GM18511 (cell line): Measurements from ENCODE around the gene RDH13.

Source experiments
- ATAC-seq: cut with Tn5 transposase; IDR thresholded peaks from one replicate; pipeline ENCODE4 v1.9.1; 2021; ENCODE audit warnings: mild to moderate bottlenecking, moderate library complexity; ENCODE audit not compliant: unreplicated experiment

RDH13 gene

GRCh38 chr19:55092423-55093318 lies 29.7 kb upstream of the RDH13 start:
- no peak for ATAC-seq

- ATAC-seq: no peak
Observed at GRCh38 chr19:55091955-55092354, 29.0 kb upstream of the RDH13 start.

- ATAC-seq: no peak
Observed at GRCh38 chr19:55091126-55091910, 28.4 kb upstream of the RDH13 start.

GRCh38 chr19:55090564-55090963 lies 27.6 kb upstream of the RDH13 start:
- no peak for ATAC-seq

- no peak for ATAC-seq
Observed at GRCh38 chr19:55089342-55089944, 26.5 kb upstream of the RDH13 start.

- no peak for ATAC-seq
Observed at GRCh38 chr19:55088543-55089341, 25.8 kb upstream of the RDH13 start.

GRCh38 chr19:55088021-55088451 lies 25.1 kb upstream of the RDH13 start:
- ATAC-seq: no peak

- no peak for ATAC-seq
Observed at GRCh38 chr19:55087542-55087901, 24.6 kb upstream of the RDH13 start.

GRCh38 chr19:55086730-55087541 lies 24.0 kb upstream of the RDH13 start:
- no peak for ATAC-seq

- no peak for ATAC-seq
Observed at GRCh38 chr19:55085923-55086715, 23.2 kb upstream of the RDH13 start.

GRCh38 chr19:55084416-55084815 lies 21.5 kb upstream of the RDH13 start:
- ATAC-seq: no peak

GRCh38 chr19:55083004-55083850 lies 20.3 kb upstream of the RDH13 start:
- no peak for ATAC-seq

- no peak for ATAC-seq
Observed at GRCh38 chr19:55082020-55082851, 19.3 kb upstream of the RDH13 start.

GRCh38 chr19:55081770-55082019 lies 18.7 kb upstream of the RDH13 start:
- ATAC-seq: no peak

GRCh38 chr19:55080968-55081769 lies 18.2 kb upstream of the RDH13 start:
- ATAC-seq: peak; percentile 79

GRCh38 chr19:55080121-55080967 lies 17.4 kb upstream of the RDH13 start:
- peak; percentile 43 for ATAC-seq
